ENCODE data around the gene CAPN2. TPM values are rescaled to one million over a fixed set of nuclear protein-coding genes. Genes with fewer than 3 reads are reported as not detected.

CAPN2 gene
- total RNA-seq, 1 donor from 2014 or later, result 258 TPM

DNA sequence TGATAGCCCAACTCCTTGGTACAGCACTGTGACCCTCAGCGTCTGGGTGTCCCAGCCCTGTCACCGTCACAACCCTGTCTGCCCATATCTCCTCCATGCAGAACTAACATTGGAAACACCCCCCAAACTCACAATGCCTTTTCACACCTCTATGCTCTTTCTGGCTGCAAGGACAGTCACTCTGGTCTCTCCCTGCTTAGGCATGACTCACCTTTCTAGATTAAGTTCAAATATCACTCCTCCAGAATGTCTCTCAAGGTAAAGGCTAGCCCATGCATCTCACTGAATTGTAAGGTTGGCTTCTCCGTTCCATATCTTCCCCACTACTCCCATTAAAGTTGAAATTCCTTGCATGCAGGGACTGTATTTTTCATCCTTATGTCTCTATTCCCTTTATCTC, 29.8 kb upstream of the CAPN2 start:
- DNase-seq (ENCODE audit: low read depth), result no peak
- no peaks in the 10 kb centered on the region for H3K27me3 ChIP-seq (ENCODE audit: control insufficient read depth, insufficient read depth, low read length)
- no peak overlapping the region for H3K4me3 ChIP-seq (ENCODE audit: low read depth, low read length)

GRCh38 chr1:223683586-223684487, 28.5 kb upstream of the CAPN2 start:
- TF ChIP-seq, protein P1, sequence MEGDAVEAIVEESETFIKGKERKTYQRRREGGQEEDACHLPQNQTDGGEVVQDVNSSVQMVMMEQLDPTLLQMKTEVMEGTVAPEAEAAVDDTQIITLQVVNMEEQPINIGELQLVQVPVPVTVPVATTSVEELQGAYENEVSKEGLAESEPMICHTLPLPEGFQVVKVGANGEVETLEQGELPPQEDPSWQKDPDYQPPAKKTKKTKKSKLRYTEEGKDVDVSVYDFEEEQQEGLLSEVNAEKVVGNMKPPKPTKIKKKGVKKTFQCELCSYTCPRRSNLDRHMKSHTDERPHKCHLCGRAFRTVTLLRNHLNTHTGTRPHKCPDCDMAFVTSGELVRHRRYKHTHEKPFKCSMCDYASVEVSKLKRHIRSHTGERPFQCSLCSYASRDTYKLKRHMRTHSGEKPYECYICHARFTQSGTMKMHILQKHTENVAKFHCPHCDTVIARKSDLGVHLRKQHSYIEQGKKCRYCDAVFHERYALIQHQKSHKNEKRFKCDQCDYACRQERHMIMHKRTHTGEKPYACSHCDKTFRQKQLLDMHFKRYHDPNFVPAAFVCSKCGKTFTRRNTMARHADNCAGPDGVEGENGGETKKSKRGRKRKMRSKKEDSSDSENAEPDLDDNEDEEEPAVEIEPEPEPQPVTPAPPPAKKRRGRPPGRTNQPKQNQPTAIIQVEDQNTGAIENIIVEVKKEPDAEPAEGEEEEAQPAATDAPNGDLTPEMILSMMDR (IDR thresholded peaks at IDR 0.05; ENCODE audit: insufficient read depth, low read length, poor library complexity, severe bottlenecking), result peak; percentile 82
- H3K4me3 ChIP-seq (ENCODE audit: low read depth, low read length), result no peak overlapping the region
- no peaks in the 10 kb centered on the region for H3K36me3 ChIP-seq (ENCODE audit: control insufficient read depth, insufficient read depth, low read length)
- no peaks in the 10 kb centered on the region for H3K27me3 ChIP-seq (ENCODE audit: control insufficient read depth, insufficient read depth, low read length)
- DNase-seq (ENCODE audit: low read depth), result no peak

More for the DNA sequence above, 29.8 kb upstream of the CAPN2 start:
- H3K36me3 ChIP-seq (ENCODE audit: control insufficient read depth, insufficient read depth, low read length), result no peaks in the 10 kb centered on the region
- TF ChIP-seq, protein P1 (IDR thresholded peaks at IDR 0.05; ENCODE audit: insufficient read depth, low read length, poor library complexity, severe bottlenecking), result no peak

GRCh38 chr1:223684488-223684792, 27.9 kb upstream of the CAPN2 start:
- Histone ChIP-seq H3K27me3 (ENCODE audit: control insufficient read depth, insufficient read depth, low read length) (no peaks in the 10 kb centered on the region), H3K36me3 (ENCODE audit: control insufficient read depth, insufficient read depth, low read length) (no peaks in the 10 kb centered on the region), H3K4me3 (ENCODE audit: low read depth, low read length) (no peak overlapping the region)
- TF ChIP-seq, protein P1 (IDR thresholded peaks at IDR 0.05; ENCODE audit: insufficient read depth, low read length, poor library complexity, severe bottlenecking), result no peak
- DNase-seq (ENCODE audit: low read depth), result no peak

- TF ChIP-seq, protein P1 (IDR thresholded peaks at IDR 0.05; ENCODE audit: insufficient read depth, low read length, poor library complexity, severe bottlenecking), result no peak
- no peak for DNase-seq (ENCODE audit: low read depth)
- H3K4me3 ChIP-seq (ENCODE audit: low read depth, low read length), result no peak overlapping the region
- H3K27me3 ChIP-seq (ENCODE audit: control insufficient read depth, insufficient read depth, low read length), result no peaks in the 10 kb centered on the region
- H3K36me3 ChIP-seq (ENCODE audit: control insufficient read depth, insufficient read depth, low read length), result no peaks in the 10 kb centered on the region
Observed at GRCh38 chr1:223691121-223691520, 21.2 kb upstream of the CAPN2 start.

- Histone ChIP-seq H3K4me3 (ENCODE audit: low read depth, low read length) (no peak overlapping the region), H3K36me3 (ENCODE audit: control insufficient read depth, insufficient read depth, low read length) (no peaks in the 10 kb centered on the region), H3K27me3 (ENCODE audit: control insufficient read depth, insufficient read depth, low read length) (no peaks in the 10 kb centered on the region)
- DNase-seq (ENCODE audit: low read depth), result no peak
- TF ChIP-seq, protein P1 (IDR thresholded peaks at IDR 0.05; ENCODE audit: insufficient read depth, low read length, poor library complexity, severe bottlenecking), result no peak
Observed at GRCh38 chr1:223695014-223695548, 17.3 kb upstream of the CAPN2 start.

Measured in kidney epithelial cell (primary cell).